HG03103 (cell line): ENCODE data around the gene LYPD1.
"Not testable (repeated sequence)": the region's sequence is repeated elsewhere in the genome, so short reads cannot be mapped to it uniquely, and the experiment has no call there.

Experiments
- ATAC-seq: cut with Tn5 transposase; IDR thresholded peaks from one replicate; pipeline ENCODE4 v1.9.1; 2021; ENCODE audit warnings: low read depth; ENCODE audit not compliant: unreplicated experiment

LYPD1 gene, protein sequence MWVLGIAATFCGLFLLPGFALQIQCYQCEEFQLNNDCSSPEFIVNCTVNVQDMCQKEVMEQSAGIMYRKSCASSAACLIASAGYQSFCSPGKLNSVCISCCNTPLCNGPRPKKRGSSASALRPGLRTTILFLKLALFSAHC

DNA sequence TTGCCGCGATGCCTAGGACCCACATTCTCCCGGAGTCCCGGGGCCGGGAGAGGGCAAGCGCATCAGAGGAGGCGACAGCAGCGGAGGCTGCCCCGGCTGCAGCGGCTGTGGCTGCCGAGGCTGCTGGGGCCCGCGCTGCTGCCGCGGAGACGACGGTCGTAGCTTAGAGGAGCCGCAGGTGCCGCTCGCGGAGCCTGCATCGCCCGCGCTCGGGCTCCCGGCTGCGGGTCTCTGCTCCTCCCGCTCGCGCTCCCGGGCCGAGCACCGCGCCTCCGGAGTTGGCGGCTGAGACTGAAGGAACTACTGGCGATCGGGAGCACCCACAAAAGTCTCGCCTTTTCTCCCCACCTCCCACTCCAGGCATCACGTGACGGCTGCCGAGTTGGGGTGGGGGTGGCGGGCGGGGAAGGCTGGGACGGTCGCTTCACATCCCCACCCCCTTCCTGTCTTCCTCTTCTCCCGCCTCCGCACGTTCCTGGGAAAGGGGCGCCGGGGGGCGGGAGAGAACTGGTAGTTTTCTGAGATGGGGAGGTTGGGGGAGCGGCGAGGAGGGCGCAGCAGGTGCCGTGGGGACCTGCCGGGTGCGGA is at the start of gene LYPD1:
Gene LYPD1, minus strand, starts transcription at position 298 of the 588 bp plus-strand sequence. Its CDS starts 273 bp downstream, at position 25.
- ATAC-seq = no peak

- no peak for ATAC-seq
These were observed 49.5 kb upstream of the LYPD1 start for GRCh38 chr2:132719480-132719879.

DNA sequence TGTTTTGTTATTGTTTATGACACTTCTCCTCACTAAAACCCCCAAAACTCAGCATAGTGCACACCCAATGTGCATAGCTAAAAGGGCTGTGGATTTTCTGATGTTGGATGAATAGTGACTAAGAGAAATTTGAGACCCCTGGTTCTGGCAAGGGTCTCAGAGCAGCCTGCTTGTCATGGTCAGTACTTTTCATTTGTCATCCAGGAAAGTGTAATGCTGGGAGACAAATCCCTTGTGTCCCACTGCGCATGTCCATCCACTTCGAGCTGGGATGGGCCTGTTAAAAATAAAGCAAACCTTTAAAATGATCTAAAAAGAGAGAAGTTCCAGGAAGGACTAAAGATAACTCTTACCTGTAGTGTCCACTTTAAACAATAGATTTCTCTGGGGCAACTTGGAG is 46.9 kb upstream of the LYPD1 start:
- ATAC-seq = no peak

DNA sequence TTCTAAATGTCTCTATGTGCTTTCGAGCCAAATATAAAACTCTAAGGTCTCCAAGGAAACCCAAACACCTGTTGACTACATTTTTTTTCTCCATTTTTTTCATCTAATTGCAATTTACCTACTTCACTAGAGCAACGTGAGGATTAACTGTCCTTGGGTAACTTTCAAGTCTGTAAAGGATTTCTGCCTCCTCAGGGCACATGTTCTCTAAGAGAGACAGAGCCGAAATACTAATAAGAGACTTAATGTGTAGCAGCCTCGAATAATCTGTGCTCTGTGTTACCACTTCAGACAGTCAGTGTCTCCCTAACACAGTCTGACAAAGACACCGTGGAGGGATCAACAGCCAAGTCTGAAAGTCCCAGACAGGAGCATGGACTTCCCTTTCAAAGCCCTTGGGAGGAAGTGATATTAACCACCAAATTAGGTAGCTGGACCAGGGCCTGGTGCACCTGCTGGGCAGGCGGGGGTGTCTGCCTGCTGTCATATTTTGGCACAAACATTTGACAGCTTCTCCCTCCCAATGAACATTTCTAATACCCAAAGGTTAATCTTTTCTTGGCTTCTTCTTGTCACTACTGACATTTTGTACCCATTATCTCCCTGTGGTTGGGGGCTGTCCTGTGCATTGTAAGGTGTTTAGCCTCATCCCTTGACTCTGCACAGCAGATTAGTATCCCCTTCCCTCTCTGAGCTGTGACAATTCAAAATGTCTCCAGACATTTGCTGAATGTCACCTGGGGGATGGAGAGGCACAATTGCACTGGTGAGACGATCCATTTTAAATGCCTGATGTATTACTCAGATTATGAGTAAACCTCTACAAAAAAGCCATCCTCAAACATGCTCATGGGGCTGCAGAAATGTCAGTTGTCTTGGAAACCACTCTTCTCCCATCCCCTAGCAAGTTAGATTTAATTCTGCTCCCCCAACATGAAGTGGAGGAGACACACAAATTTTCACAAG is 45.7 kb upstream of the LYPD1 start:
- ATAC-seq = no peak

- ATAC-seq = no peak
These were observed 33.4 kb upstream of the LYPD1 start for GRCh38 chr2:132703396-132703795.

DNA sequence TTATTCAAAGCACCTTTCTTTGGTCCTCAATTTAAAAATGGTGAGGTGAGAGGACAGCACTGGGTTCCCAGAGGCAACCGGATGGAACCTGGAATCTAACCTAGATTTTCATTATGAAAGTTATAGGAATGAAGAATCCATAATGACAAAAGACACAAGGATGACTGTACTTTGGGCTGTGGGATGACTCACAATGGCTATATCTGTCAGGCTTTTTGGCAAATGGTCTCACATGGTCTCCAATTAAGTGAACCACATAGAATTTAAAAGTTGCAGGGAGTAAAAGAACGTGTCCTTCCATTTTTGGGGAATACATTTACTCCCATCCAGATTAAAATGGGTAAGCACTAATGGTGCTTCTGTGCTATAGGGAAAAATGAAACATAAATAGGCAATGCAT is 31.8 kb upstream of the LYPD1 start:
- no peak for ATAC-seq

GRCh38 chr2:132699802-132700201 is 29.8 kb upstream of the LYPD1 start:
- ATAC-seq = not testable (repeated sequence)

DNA sequence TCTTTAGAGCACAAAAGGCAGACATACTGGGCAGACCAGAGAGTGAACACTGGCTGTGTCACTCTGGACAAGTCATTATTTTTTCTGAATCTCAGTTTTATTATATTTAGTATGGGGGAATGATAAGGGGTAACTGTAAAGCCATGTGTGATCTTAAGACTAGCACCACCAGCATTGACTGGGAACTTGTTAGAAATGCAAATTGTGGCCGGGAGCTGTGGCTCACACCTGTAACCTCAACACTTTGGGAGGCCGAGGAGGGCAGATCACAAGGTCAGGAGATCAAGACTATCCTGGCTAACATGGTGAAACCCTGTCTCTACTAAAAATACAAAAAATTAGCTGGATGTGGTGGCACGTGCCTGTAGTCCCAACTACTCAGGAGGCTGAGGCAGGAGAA is 28.3 kb upstream of the LYPD1 start:
- ATAC-seq = not testable (repeated sequence)

- ATAC-seq = no peak
These were observed 27.7 kb upstream of the LYPD1 start for GRCh38 chr2:132697556-132698205.

- ATAC-seq = no peak
These were observed 22.8 kb upstream of the LYPD1 start for GRCh38 chr2:132692816-132693215.

DNA sequence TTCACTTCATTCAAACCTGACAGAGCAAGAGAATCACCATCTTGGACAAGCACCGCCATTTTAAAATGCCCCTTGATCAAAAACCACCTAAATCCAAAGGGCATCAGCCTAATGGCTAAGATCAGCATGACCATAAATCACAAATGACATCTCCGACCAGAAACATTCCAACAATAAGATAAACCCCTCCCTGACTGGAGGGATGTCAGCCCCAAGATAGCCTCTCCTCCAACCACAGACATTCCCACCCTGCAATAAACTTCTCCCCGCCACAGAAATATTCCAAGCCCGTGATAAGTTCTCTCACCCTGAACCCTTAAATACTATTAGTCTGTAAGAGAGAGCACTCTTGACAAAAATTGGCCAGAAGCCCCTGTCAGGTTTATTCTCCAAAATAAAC is 21.6 kb upstream of the LYPD1 start:
- no peak for ATAC-seq

DNA sequence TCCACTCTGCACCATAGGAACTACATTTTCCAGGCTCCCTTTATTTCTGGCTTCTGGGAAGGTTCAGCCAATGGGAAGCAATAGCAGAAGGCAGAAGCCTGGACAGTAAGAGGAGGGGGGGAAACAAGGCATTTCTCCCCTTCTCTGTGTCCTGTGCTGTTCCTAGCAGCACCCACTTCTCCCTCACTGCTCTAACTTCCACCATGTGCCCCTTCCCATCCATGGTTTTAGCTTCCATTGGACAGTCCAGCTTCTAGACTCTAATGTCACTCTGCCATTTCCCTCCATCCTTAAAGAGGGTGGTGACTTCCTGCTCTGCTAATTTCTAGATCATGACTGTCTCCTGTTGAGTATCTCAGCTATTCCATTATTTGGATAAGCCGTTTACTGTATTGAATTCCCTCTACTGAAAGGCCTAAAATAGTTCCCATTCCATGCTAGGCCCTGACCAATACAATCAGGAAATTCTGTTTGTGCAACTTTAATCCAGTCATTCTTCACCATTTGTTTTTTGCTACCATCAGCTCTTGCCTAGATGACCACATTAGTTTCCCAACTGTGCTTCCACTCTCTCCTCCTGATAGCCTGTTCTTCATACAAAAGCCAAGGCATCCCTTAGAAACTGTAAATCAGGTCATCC is 20.8 kb upstream of the LYPD1 start:
- no peak for ATAC-seq

- no peak for ATAC-seq
These were observed 11.8 kb upstream of the LYPD1 start for GRCh38 chr2:132681766-132682165.

GRCh38 chr2:132680544-132680943 is 10.5 kb upstream of the LYPD1 start:
- no peak for ATAC-seq

- ATAC-seq = no peak
These were observed 8.5 kb upstream of the LYPD1 start for GRCh38 chr2:132678483-132678882.

GRCh38 chr2:132677661-132678060 is 7.7 kb upstream of the LYPD1 start:
- ATAC-seq = no peak

GRCh38 chr2:132676999-132677398 is 7.0 kb upstream of the LYPD1 start:
- ATAC-seq = no peak

DNA sequence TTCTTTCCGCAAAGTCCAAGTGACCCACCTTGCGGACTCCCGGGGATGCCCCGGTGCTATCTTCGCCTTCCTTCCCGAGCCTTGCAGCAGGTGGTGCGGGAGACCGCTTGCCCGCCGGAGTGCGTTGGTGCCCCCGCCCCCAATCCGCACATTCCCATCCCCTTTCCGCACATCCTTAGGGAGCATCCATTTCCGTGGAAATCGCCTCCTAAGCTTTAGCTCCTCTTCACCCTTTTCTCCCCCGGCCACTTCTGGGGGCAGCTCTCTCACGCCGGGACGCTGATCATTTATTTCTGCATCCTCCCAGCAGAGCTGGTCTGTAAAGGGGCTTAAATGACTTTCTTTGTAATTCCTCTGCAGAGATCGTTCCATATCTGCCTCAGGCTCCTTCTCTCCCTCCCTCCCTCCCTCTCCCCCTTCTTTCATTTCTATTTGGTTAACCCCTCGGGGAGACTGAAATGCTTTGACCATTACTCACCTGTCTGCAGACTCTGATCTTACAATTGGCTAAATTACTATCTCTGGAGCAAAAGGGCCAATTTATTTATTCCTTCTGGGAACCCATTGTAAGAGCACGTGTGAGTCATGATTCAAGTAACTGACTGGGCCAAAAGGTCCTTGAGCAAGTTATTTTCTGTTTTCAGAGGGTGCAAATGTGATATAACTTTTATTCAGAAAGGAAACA is 1.3 kb upstream of the LYPD1 start:
- ATAC-seq = no peak

- ATAC-seq = no peak
These were observed 618 bp upstream of the LYPD1 start for GRCh38 chr2:132670496-132671150.
